K562 (cell line): ENCODE data around the gene SLC48A1. TPM values are rescaled to one million over a fixed set of nuclear protein-coding genes. Genes with fewer than 3 reads are reported as not detected.

Source experiments
- ATAC-seq: fragments of 200-7000 bp; cut with Tn5 transposase; 3 replicates; pipeline ENCODE4 v1.9.1; 2020; ENCODE audit warnings: moderate library complexity
- BruUV-seq: library from RNA; stranded (reverse); fragments of 400-500 nt; replicated peaks from 2 replicates; lab custom pipeline; 2021; lab: Mats Ljungman, UMichigan
- CTCF ChIA-PET: fragments of 300-600 bp; formaldehyde crosslinking; extraction: SDS; loops from one replicate; lab custom pipeline; 2021; ENCODE audit warnings: low intra/inter-chr PET ratio; lab: Yijun Ruan, JAX
- POLR2A ChIA-PET: fragments of 300-600, 350-650 bp; sonication (Branson Sonifier 250); formaldehyde crosslinking; extraction: SDS; loops from one replicate; lab custom pipeline; 2021; ENCODE audit warnings: antibody characterized with exemption, inconsistent platforms; lab: Yijun Ruan, JAX
- DNase-seq, 4 experiments: peaks; one replicate each; pipeline versions ENCODE4 v3.0.0 to v3.0.0-alpha.2; 2011 to 2018; ENCODE audit warnings: low spot score in 3 of 4, mixed read lengths in 3 of 4; ENCODE audit errors: extremely low read depth in 1 of 4
- FAIRE-seq: peaks from 2 replicates; lab custom pipeline; 2011; peaks lifted over from hg19 to GRCh38; lab: Jason Lieb, UNC
- H2AFZ ChIP-seq: 2 replicates; pipeline ENCODE4 v1.6.0; 2011; ENCODE audit warnings: low read depth, low read length, control low read depth, inconsistent platforms
- H3K27ac ChIP-seq: fragments of 200-600 bp; 3 replicates; pipeline ENCODE4 v1.8.0; 2011; ENCODE audit warnings: low read depth, mild to moderate bottlenecking, control low read depth, inconsistent platforms, low read length, moderate library complexity, mixed read lengths; ENCODE audit errors: extremely low read depth
- H3K27me3 ChIP-seq, 2 experiments: fragments of 300-600 bp in 1 of 2; 2 replicates in 1 of 2; 3 replicates in 1 of 2; pipeline versions ENCODE4 v1.6.0 to v1.8.0; 2011; ENCODE audit warnings: inconsistent platforms in 2 of 2, low read length in 2 of 2, mild to moderate bottlenecking in 1 of 2, mixed read lengths in 1 of 2, moderate library complexity in 1 of 2; ENCODE audit not compliant: control insufficient read depth in 2 of 2, insufficient read depth in 2 of 2
- H3K36me3 ChIP-seq: fragments of 300-600 bp; 3 replicates; pipeline ENCODE4 v1.8.0; 2011; ENCODE audit warnings: mild to moderate bottlenecking, low read length, inconsistent platforms; ENCODE audit not compliant: control insufficient read depth, insufficient read depth
- H3K4me1 ChIP-seq, 2 experiments: fragments of 200-600 bp in 1 of 2; replicated peaks in 1 of 2; 2 replicates in 1 of 2; 3 replicates in 1 of 2; pipeline versions ENCODE4 v1.5.1 to v1.8.0; 2011; ENCODE audit warnings: inconsistent platforms in 2 of 2, low read length in 2 of 2, mild to moderate bottlenecking in 1 of 2, mixed read lengths in 1 of 2, moderate library complexity in 1 of 2; ENCODE audit not compliant: control insufficient read depth in 2 of 2, insufficient read depth in 2 of 2
- H3K4me2 ChIP-seq: 2 replicates; pipeline ENCODE4 v1.6.1; 2011; ENCODE audit warnings: low read length, control low read depth, inconsistent platforms, mixed read lengths; ENCODE audit not compliant: insufficient read depth
- H3K4me3 ChIP-seq: fragments of 200-600 bp; sonication (generic), shearing (Covaris generic); 2 replicates; pipeline ENCODE4 v1.5.1; 2016; ENCODE audit warnings: control low read depth, inconsistent platforms
- H3K79me2 ChIP-seq: fragments of 200-600 bp; 3 replicates; pipeline ENCODE4 v1.8.0; 2011; ENCODE audit warnings: low read length, inconsistent platforms; ENCODE audit not compliant: control insufficient read depth, insufficient read depth
- H3K9ac ChIP-seq, 2 experiments: 2 replicates each; pipeline versions ENCODE4 v1.6.0 to v1.6.1; 2011; ENCODE audit warnings: low read depth in 2 of 2, low read length in 2 of 2, control low read depth in 1 of 2, inconsistent platforms in 1 of 2, mild to moderate bottlenecking in 1 of 2, mixed read lengths in 1 of 2; ENCODE audit not compliant: insufficient read depth in 1 of 2
- H3K9me1 ChIP-seq: one replicate; pipeline ENCODE4 v1.6.0; 2011; ENCODE audit warnings: inconsistent platforms, mild to moderate bottlenecking, low read length, moderate library complexity; ENCODE audit not compliant: control insufficient read depth, insufficient read depth
- H3K9me3 ChIP-seq: replicated peaks from 2 replicates; pipeline ENCODE4 v1.5.1; 2011; ENCODE audit warnings: low read depth, low read length, inconsistent platforms; ENCODE audit not compliant: control insufficient read depth, insufficient read depth
- H4K20me1 ChIP-seq: replicated peaks from 2 replicates; pipeline ENCODE4 v1.6.1; 2011; ENCODE audit warnings: low read length, inconsistent platforms, mixed read lengths; ENCODE audit not compliant: control insufficient read depth, insufficient read depth
- ARID2 ChIP-seq: fragments of 450-650 bp; IDR thresholded peaks from 2 replicates; pipeline ENCODE4 v1.6.1; 2017; ENCODE audit warnings: antibody characterized with exemption, mild to moderate bottlenecking
- HCFC1 ChIP-seq: IDR thresholded peaks from 2 replicates; pipeline ENCODE4 v1.6.1; 2012; ENCODE audit warnings: low read depth, low read length, improper control_type of control experiment
- NFRKB ChIP-seq: fragments of 450-650 bp; IDR thresholded peaks from 2 replicates; pipeline ENCODE4 v1.6.1; 2016; ENCODE audit warnings: low read depth
- SNIP1 ChIP-seq: fragments of 450-650 bp; IDR thresholded peaks from 2 replicates; pipeline ENCODE4 v1.7.1; 2017; ENCODE audit warnings: low read depth, mild to moderate bottlenecking
- TRIM24 ChIP-seq, 2 experiments: fragments of 450-650 bp; IDR thresholded peaks; 2 replicates each; pipeline ENCODE4 v1.6.1; 2016
- ZBED1 ChIP-seq: IDR thresholded peaks from 2 replicates; pipeline ENCODE4 v1.6.1; 2014
- WGBS: fragments of 100-300 bp; shearing (Covaris generic); methylation state at CpG from one replicate; pipeline ENCODE4 v1.1.6; 2016; ENCODE audit warnings: low coverage, mixed read lengths; ENCODE audit not compliant: insufficient coverage; ENCODE audit errors: missing lambda C conversion rate; 5-methylcytosine and 5-hydroxymethylcytosine counted together
- in situ Hi-C: fragments of 300-500 bp; cut with MboI; formaldehyde crosslinking; loops from 4 replicates; pipeline ENCODE4 v1.15.0; 2018; ENCODE audit warnings: inconsistent platforms, mixed read lengths
- intact Hi-C: fragments of 100-400 bp; cut with micrococcal nuclease; formaldehyde crosslinking; loops from 2 replicates; pipeline ENCODE4 v1.14.2; 2022
- polyA plus RNA-seq, 8 experiments: library from polyadenylated mRNA; depleted of rRNA in 4 of 8; stranded (reverse) in 5 of 8; unstranded in 3 of 8; fragments of >200 nt; fragmentation: Nextera tagmentation in 2 of 8; fragmentation: Illumina TruSeq in 1 of 8; extraction: Ambion mirVana in 2 of 8; extraction: Trizol in 1 of 8; gene quantifications; 2 replicates each; pipeline versions ENCODE4 v1.2.1 to v1.2.3, GENCODE V29; 2011 to 2014; ENCODE audit warnings: inconsistent platforms in 1 of 8, missing spikeins in 1 of 8
- total RNA-seq, 7 experiments: library from RNA; depleted of rRNA in 6 of 7; stranded (reverse); fragments of >200 nt in 6 of 7; fragmentation: Illumina TruSeq in 2 of 7; extraction: Trizol in 2 of 7; gene quantifications; 2 replicates each; pipeline versions ENCODE4 v1.2.1 to v1.2.3, GENCODE V29; 2011 to 2021; ENCODE audit warnings: low replicate concordance in 1 of 7
- TF ChIP-seq, protein P1 (sequence below): fragments of 250-450 bp; sonication (Bioruptor Pico); IDR thresholded peaks from 2 replicates; pipeline ENCODE4 v1.4.0; 2020; ENCODE audit warnings: borderline replicate concordance

The SLC48A1 gene
- total and polyA plus RNA-seq, 9 of the 15 experiments (the other 6 are each of a cell fraction or from before 2014, with no cell fraction given) = 10.7 to 37.5 (median 18.7) TPM

DNA sequence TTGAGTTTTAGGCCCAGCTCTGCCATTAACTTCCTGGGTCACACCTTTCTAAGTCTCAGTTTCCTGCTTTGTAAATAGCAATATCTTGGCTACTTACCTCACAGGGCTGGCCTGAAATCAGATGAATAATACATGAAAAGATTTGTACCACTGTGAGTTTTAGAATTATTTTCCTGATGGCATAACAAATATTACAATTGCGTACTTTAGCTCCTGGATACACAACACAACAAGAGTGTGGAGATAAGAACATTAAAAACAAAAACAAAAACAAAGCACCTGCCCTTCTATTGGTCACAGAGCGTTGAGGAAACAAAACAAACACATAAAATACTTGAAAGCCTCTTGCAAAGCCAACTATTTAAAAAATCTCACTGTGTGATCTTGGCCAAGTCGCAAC is 51.6 kb downstream of the SLC48A1 start:
- no peak for DNase-seq
- TF ChIP-seq NFRKB (no peak), ARID2 (no peak), HCFC1 (no peak), SNIP1 (no peak), ZBED1 (no peak), TRIM24 (IDR thresholded peaks at IDR 0.05) (no peak)
- TF ChIP-seq, protein P1, sequence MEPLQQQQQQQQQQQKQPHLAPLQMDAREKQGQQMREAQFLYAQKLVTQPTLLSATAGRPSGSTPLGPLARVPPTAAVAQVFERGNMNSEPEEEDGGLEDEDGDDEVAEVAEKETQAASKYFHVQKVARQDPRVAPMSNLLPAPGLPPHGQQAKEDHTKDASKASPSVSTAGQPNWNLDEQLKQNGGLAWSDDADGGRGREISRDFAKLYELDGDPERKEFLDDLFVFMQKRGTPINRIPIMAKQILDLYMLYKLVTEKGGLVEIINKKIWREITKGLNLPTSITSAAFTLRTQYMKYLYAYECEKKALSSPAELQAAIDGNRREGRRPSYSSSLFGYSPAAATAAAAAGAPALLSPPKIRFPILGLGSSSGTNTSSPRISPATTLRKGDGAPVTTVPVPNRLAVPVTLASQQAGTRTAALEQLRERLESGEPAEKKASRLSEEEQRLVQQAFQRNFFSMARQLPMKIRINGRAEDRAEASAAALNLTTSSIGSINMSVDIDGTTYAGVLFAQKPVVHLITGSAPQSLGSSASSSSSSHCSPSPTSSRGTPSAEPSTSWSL = no peak
- intact Hi-C loops = no loop called here
- CTCF ChIA-PET = no interaction called here
- POLR2A ChIA-PET = interaction anchor here (0.7 kb wide), 3 partner anchors 44 to 554 kb away, joined by 3 to 4 read pairs (median 3); no protein-coding TSS in a partner anchor
- Histone ChIP-seq H3K9me1 (no peaks in the 10 kb centered on the region), H3K4me2 (no peak overlapping the region), H3K27me3 (no peaks in the 10 kb centered on the region), H3K4me1 (peaks cover 34 to 38% of the 10 kb centered on the region in 2 experiments), H3K9ac (no peak overlapping the region), H3K27ac (no peak overlapping the region), H2AFZ (no peak overlapping the region), H4K20me1 (no peaks in the 10 kb centered on the region), H3K36me3 (no peaks in the 10 kb centered on the region), H3K9me3 (no peaks in the 10 kb centered on the region), H3K4me3 (no peak overlapping the region), H3K79me2 (peaks cover 15% of the 10 kb centered on the region)
- BruUV-seq = no TSS peak
- no peak for ATAC-seq
- in situ Hi-C loops = no loop called here
- FAIRE-seq = no peak
- WGBS = 73% methylated on average over 3 of the region's 3 CpGs
